Vagina (tissue), 2 donors: Measurements from ENCODE around the gene FRYL. TPM values are rescaled to one million over a fixed set of nuclear protein-coding genes. Genes with fewer than 3 reads are reported as not detected.
"Not testable (repeated sequence)": the region's sequence is repeated elsewhere in the genome, so short reads cannot be mapped to it uniquely, and the experiment has no call there.

ENCODE experiments used
- DNase-seq, 2 donors: peaks; one replicate each; pipeline ENCODE4 v3.0.0-alpha.2; 2017; ENCODE audit errors: extremely low spot score in 2 of 2
- H3K27ac ChIP-seq: fragments of 200-600 bp; sonication (generic); one replicate; pipeline ENCODE4 v1.5.1; 2019
- H3K27me3 ChIP-seq: fragments of 200-600 bp; sonication (generic); one replicate; pipeline ENCODE4 v1.5.1; 2019
- H3K36me3 ChIP-seq, 2 donors: fragments of 200-600 bp; sonication (generic); one replicate each; pipeline ENCODE4 v1.5.1; 2017 to 2019
- H3K4me1 ChIP-seq: fragments of 200-600 bp; sonication (generic); one replicate; pipeline ENCODE4 v1.5.1; 2019
- H3K4me3 ChIP-seq, 2 donors: fragments of 200-600 bp; sonication (generic); 1 replicate in 1 of 2; 2 replicates in 1 of 2; pipeline ENCODE4 v1.5.1; 2016 to 2019
- H3K9me3 ChIP-seq: fragments of 200-600 bp; sonication (generic); one replicate; pipeline ENCODE4 v1.5.1; 2019
- POLR2A ChIP-seq, 2 donors: fragments of 450-650 bp; IDR thresholded peaks; one replicate each; pipeline ENCODE4 v1.6.1; 2017; ENCODE audit warnings: antibody characterized with exemption in 2 of 2, mild to moderate bottlenecking in 2 of 2, moderate library complexity in 2 of 2
- POLR2AphosphoS5 ChIP-seq, 2 donors: sonication (generic); formaldehyde crosslinking; IDR thresholded peaks; one replicate each; pipeline ENCODE4 v1.9.0; 2017; ENCODE audit warnings: antibody characterized with exemption in 2 of 2, mild to moderate bottlenecking in 2 of 2, low read depth in 1 of 2; ENCODE audit not compliant: insufficient read depth in 1 of 2
- intact Hi-C: fragments of 100-400 bp; cut with DNase I; formaldehyde crosslinking; loops from one replicate; pipeline ENCODE4 v1.15.1; 2023
- total RNA-seq: library from RNA; depleted of rRNA; stranded (reverse); fragments of >200 nt; gene quantifications from one replicate; pipeline ENCODE4 v1.2.3, GENCODE V29; 2016
- TF ChIP-seq, protein P1 (sequence below), 3 experiments: fragments of 450-650 bp in 2 of 3; fragments of 200-600 bp in 1 of 3; sonication (generic) in 1 of 3; IDR thresholded peaks; one replicate each; pipeline ENCODE4 v1.5.1; 2017 to 2019; ENCODE audit warnings: antibody characterized with exemption in 3 of 3, mild to moderate bottlenecking in 2 of 3, moderate library complexity in 2 of 3

Gene FRYL
- total RNA-seq, 1 donor from 2014 or later = 51.8 TPM

DNA sequence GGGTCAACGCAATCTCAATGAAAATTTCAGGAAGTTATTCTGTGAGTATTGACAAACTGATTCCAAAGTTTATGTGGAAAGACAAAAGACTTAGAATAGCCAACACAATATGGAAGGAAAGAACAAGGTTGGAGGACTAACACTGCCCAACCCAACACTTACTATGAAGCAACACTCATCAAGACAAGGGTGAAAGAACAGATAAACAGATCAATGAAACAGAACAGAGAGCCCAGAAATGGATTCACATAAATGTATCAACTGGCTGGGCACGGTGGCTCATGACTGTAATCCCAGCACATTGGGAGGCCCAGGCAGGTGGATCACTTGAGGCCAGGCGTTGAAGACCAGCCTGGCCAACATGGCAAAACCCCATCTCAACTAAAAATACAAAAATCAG is 41.2 kb downstream of the FRYL start:
- no peaks in the 10 kb centered on the region for H3K36me3 ChIP-seq
- no peak for DNase-seq
- intact Hi-C loops = no loop called here
- no peak overlapping the region for H3K4me3 ChIP-seq
- TF ChIP-seq, protein P1, sequence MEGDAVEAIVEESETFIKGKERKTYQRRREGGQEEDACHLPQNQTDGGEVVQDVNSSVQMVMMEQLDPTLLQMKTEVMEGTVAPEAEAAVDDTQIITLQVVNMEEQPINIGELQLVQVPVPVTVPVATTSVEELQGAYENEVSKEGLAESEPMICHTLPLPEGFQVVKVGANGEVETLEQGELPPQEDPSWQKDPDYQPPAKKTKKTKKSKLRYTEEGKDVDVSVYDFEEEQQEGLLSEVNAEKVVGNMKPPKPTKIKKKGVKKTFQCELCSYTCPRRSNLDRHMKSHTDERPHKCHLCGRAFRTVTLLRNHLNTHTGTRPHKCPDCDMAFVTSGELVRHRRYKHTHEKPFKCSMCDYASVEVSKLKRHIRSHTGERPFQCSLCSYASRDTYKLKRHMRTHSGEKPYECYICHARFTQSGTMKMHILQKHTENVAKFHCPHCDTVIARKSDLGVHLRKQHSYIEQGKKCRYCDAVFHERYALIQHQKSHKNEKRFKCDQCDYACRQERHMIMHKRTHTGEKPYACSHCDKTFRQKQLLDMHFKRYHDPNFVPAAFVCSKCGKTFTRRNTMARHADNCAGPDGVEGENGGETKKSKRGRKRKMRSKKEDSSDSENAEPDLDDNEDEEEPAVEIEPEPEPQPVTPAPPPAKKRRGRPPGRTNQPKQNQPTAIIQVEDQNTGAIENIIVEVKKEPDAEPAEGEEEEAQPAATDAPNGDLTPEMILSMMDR (IDR thresholded peaks at IDR 0.05) = no peak
- TF ChIP-seq POLR2A (IDR thresholded peaks at IDR 0.05) (no peak), POLR2AphosphoS5 (IDR thresholded peaks at IDR 0.05; ENCODE audit: insufficient read depth in 1 of 2, low read depth in 1 of 2) (no peak)
- H3K4me1 ChIP-seq = no peaks in the 10 kb centered on the region
- no peaks in the 10 kb centered on the region for H3K9me3 ChIP-seq
- H3K27me3 ChIP-seq = no peaks in the 10 kb centered on the region
- H3K27ac ChIP-seq = no peak overlapping the region

DNA sequence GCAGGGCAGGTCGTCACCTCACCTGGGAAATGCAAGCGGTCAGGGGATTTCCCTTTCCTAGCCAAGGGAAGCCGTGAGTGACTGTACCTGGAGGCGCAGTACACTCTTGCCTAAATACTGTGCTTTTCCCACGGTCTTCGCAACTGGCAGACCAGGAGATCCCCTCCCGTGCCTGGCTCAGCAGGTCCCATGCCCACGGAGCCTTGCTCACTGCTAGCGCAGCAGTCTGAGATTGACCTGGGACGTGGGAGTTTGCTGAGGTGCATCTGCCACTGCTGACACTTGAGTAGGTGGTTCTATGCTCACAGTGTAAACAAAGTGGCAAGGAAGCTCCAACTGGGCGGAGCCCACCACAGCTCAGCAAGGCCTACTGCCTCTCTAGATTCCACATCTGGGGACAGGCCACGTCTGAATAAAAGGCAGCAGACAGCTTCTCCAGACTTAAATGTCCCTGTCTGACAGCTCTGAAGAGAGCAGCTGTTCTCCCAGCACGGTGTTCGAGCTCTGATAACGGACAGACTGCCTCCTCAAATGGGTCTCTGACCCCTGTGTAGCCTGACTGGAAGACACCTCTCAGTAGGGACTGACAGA is 51.1 kb downstream of the FRYL start:
- H3K4me3 ChIP-seq, H3K27ac ChIP-seq, H3K36me3 ChIP-seq, intact Hi-C loops, H3K27me3 ChIP-seq, DNase-seq, H3K9me3 ChIP-seq: not testable (repeated sequence)
- peaks cover 50% of the 10 kb centered on the region for H3K4me1 ChIP-seq

DNA sequence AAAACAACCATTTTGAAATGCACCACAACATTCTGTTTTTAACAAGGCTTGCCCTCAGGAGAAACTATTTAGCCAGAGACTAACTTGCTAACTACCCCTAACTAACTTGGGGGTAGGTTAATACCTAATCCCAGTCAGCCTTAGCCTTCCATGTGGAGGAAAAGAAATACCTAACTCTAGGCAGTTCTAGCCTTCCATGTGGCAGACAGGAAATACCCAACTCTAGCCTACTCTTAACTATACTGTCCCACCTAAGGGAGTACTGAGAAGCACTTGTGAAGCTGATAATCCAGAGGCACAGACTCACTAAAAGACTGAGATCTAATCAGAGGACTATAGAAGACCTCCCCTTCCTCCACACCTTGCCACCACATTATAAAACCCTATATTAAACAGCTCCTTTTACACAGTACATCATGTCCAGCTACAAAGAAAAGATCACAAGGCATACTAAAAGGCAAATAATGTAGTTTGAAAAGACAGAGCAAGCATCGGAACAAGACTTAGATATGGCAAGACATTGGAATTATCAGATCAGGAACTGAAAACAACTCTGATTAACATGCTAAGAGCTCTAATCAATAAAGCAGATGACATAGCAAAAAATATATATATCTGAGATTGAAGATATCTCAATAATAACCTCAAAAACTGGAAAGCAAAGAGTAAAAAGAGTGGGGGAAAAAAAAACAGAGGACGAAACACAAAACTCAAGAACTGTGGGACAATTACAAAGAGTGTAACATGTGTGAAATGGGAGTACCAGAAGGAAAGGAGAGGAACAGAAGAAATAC is 52.2 kb downstream of the FRYL start:
- no peaks in the 10 kb centered on the region for H3K27me3 ChIP-seq

DNA sequence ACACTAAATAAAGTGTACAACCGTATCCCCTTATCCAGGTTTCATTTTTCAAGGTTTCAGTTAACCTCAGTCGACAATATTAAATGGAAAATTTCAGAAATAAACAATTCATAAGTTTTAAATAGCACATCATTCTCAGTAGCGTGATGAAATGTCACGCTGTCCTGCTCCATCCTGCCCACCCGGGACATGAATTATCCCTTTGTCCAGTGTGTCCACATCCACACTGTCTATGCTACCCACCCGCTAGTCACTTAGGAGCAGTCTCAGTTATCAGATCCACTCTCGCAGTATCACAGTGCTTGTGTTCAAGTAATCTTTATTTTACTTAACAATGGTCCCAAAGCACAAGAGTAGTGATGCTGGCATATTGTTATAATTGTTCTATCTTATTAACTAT is 54.7 kb downstream of the FRYL start:
- Histone ChIP-seq H3K4me3 (no peak overlapping the region), H3K27me3 (no peaks in the 10 kb centered on the region), H3K36me3 (no peaks in the 10 kb centered on the region), H3K4me1 (peaks cover 62% of the 10 kb centered on the region), H3K27ac (no peak overlapping the region), H3K9me3 (no peaks in the 10 kb centered on the region)
- intact Hi-C loops = no loop called here
- TF ChIP-seq POLR2AphosphoS5 (IDR thresholded peaks at IDR 0.05; ENCODE audit: insufficient read depth in 1 of 2, low read depth in 1 of 2) (no peak), POLR2A (IDR thresholded peaks at IDR 0.05) (no peak)
- TF ChIP-seq, protein P1 (IDR thresholded peaks at IDR 0.05) = no peak
- no peak for DNase-seq

More for the DNA sequence above, 52.2 kb downstream of the FRYL start:
- H3K27ac ChIP-seq = no peak overlapping the region
- no peaks in the 10 kb centered on the region for H3K9me3 ChIP-seq
- TF ChIP-seq, protein P1 (IDR thresholded peaks at IDR 0.05) = no peak
- TF ChIP-seq POLR2A (IDR thresholded peaks at IDR 0.05) (no peak), POLR2AphosphoS5 (IDR thresholded peaks at IDR 0.05; ENCODE audit: insufficient read depth in 1 of 2, low read depth in 1 of 2) (no peak)
- no peaks in the 10 kb centered on the region for H3K36me3 ChIP-seq
- no peak for DNase-seq
- intact Hi-C loops = no loop called here
- no peak overlapping the region for H3K4me3 ChIP-seq
- H3K4me1 ChIP-seq = peaks cover 60% of the 10 kb centered on the region

DNA sequence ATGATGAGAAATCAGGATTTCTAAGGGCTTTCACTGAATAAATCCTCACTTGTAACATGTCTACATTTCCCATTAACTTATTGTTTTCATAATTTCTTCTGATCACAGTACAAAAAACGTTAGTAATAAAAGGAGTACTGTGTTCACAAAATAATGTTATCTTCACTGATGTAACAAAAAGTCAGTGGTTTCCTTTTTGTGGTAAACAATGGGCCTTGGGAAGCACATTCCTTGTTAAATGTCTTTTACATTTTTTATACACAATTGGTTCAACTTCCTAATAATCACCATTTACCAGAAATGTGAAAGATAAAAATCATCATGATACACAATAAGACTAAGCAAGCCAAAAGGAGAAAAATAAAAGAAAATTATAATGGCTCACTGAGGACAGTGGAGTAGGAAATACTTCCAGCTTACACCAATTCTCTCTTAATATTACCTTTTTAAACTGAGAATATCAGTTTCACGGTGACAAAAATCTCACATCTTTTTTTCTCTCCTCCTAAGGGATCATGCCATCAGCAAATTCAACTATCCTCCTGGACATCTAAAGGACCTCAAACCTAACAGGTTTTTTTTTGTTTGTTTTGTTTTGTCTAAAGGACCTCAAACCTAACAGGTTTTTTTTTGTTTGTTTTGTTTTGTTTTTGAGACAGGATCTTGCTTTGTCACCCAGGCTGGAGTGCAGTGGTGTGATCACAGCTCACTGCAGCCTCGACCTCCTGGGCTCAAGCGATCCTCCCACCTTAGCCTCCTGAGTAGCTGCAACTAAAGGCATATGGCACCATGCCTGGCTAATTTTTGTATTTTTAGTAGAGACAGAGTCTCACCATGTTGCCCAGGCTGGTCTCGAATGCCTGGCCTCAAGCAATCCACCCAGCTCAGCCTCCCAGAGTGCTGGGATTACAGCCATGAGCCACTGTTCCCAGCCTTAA is 57.3 kb downstream of the FRYL start:
- Histone ChIP-seq H3K4me3 (no peak overlapping the region), H3K9me3 (no peaks in the 10 kb centered on the region), H3K36me3 (no peaks in the 10 kb centered on the region), H3K4me1 (peaks cover 51% of the 10 kb centered on the region), H3K27ac (no peak overlapping the region), H3K27me3 (no peaks in the 10 kb centered on the region)
- intact Hi-C loops = no loop called here
- TF ChIP-seq POLR2AphosphoS5 (IDR thresholded peaks at IDR 0.05; ENCODE audit: insufficient read depth in 1 of 2, low read depth in 1 of 2) (no peak), POLR2A (IDR thresholded peaks at IDR 0.05) (no peak)
- TF ChIP-seq, protein P1 (IDR thresholded peaks at IDR 0.05) = no peak
- DNase-seq = no peak
